Head of caudate nucleus (tissue), 42 donors: ENCODE results near the gene SPHKAP.

Experiments
- DNase-seq, 42 donors: peaks; one replicate each; pipeline versions ENCODE4 v3.0.0 to v3.0.0-alpha.2; 2020 to 2021; ENCODE audit warnings: mixed read lengths in 7 of 42
- intact Hi-C: fragments of 100-400 bp; cut with DNase I; formaldehyde crosslinking; loops from one replicate; pipeline ENCODE4 v1.15.0; 2022

The SPHKAP gene

DNA sequence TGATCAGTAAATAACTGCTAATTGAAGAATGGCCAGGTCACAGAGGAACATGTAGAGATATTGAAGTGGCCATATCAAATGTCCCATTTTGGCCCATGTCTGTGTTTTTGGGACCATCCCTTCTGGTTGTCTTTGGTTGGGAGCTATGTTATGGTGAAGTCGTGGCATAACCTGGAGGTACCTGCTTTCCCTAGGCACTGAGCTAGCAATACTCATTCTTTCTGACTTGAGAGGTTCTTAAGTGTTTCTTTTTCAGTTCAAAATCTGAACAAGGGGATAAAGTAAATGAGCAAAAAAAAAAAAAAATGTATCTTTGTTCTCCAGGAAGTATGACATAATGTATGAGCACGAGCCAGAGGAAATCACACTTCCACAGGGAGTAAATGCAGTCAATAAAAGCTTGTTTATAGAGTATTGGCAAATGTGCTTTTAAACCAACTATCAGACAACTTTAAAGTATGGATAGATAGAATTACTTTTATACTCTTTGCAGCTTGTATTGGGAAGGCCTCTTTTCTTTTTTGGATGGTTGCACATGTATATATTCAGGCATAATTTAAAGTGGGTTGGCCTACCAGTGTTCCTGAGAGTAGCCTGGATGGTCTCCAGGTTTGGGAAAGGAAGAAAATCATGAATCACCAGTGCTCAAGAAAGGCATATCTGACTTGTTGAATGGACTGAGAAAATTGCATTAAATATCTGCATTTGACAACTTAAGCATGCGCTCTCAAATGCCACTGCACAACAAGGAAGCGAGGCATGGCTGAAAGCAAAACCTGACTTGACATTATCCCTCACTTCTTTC, 125.0 kb downstream of the SPHKAP start:
- intact Hi-C loops, result no loop called here
- no peak for DNase-seq

DNA sequence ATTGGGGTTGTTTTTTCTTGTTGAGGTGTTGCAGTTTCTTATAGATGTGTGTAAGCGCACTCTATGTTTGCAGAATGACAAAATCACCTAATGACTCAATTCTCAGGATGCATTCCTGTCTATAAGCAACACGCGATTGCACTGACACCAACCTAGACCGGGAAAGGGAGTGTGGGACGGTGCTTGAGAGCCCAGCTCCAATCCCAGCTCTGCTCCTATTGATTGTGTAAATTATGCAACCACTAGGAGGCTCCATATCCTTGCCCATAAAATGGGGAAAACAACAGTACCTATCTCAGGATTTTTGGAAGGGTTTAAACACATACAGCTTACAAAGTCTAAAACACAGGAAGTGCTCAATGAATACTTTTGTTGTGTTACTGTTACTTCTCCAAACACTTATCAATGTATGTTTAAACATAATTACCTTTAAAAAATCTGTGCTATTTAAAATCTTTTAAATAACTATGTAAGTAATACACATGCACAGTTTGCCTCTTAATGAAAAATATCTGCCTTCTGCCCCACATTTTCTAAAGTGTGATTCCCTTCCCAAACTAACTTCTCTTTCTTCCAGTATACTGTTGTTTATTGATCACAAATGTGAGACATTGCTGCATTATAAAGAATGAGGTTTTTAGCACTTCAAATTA, 132.5 kb downstream of the SPHKAP start:
- DNase-seq, result peak in 29 of 42 donors; percentile 3 to 70 (median 22)

DNA sequence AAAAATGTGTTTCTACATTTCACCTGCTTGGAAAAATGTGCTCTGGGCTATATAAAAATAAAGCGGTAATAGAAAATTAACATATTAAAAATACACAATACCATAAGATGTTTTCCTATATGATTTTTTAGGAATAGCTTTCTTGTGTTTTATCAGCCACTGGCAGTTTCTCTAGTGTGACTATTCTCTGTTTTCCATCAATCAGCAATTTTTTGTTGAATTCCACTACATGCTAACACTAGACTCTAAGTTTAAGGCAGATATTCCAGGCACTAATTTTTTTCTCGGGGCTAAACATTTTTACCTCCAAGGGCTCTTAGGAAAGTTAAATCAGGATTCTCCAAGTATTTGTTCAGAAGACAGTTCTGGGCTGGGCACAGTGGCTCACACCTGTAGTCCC, 140.5 kb downstream of the SPHKAP start:
- intact Hi-C loops, result no loop called here

More for the DNA sequence above, 132.5 kb downstream of the SPHKAP start:
- intact Hi-C loops, result loop anchor here (5.0 kb wide), 1 partner anchor 608 kb away; no protein-coding TSS in a partner anchor

DNA sequence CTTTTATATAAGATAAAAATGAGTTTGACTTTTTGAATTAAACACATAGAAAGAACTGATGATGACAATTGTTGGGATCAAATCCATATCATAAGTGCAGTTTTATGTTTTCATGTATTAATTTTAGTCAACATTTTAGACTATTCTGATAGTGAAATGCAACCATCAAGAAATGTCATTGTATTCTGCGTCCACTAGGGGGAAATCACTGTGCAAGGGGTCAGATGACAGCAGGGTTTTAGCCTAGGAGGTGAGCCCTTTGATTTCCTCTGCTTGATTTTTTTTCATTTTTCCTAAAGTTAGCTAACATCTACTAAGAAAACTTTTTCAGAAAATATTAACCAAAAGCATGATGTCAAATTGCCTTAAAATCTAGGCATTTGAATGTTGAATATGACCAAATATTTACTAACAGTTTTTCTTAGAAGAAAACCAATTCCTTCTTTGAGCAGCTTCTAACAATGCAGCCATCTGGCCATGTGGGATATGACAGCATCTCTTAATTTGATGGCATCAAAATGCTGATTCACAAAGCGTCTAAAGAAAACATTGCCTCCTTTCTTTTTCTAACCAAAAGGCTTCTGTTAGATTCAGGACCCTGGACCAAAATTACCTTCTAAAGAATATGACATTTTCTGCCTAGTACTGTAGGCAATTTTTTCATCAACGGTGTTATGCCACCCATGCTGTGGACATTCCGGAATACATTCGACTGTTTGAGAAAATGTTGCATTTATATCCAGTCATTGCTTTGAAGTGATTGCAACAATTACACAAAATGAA, 141.5 kb downstream of the SPHKAP start:
- DNase-seq, result peak in 3 of 42 donors; percentile 14 to 33 (median 20)
- intact Hi-C loops, result no loop called here

More for the DNA sequence above, 140.5 kb downstream of the SPHKAP start:
- DNase-seq, result no peak

GRCh38 chr2:228038967-228039366, 142.5 kb downstream of the SPHKAP start:
- intact Hi-C loops, result no loop called here
- no peak for DNase-seq

- intact Hi-C loops, result no loop called here
- DNase-seq, result no peak
These were observed 143.6 kb downstream of the SPHKAP start for GRCh38 chr2:228037915-228038314.

DNA sequence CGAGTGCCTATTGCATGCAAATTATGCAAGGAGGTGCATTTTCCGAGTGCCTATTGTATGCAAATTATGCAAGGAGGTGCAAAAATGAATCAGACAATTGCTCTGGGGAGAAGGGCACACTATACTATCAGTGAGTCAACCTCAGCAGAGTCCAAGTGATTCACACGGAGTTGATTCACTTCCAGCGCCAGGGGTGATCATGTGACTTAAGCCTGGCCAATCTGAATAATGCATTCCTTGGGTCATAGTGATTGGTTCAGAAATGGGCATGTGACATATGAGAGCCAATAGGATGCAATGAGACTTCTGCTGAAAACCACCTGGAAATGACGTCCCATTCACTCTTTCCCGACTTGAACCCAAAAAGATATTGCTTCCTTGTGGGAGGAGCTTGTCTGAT, 157.9 kb downstream of the SPHKAP start:
- intact Hi-C loops, result no loop called here
- no peak for DNase-seq

- DNase-seq, result peak in 1 of 42 donors; percentile 17
- intact Hi-C loops, result no loop called here
These were observed 163.2 kb downstream of the SPHKAP start for GRCh38 chr2:228018311-228018710.

DNA sequence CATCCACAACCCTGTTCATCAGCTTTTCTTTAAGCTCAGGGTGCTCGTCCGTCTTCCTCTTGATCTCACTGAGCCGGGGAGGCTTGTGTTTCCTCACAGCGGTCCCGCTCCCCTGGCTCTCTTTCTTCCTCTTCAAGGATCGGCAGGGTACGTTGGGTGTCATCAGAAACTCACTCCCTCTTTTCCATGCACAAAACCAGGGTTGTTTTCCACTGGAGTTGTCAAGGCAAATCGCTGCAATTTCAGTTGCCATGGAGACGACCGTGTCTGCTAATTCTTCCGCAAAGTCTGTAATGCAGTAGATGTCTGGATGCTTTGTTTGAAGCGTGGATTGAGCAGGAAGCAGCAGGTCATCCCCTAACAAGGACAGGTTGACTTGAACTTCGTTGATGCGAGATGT, 163.7 kb downstream of the SPHKAP start:
- intact Hi-C loops, result no loop called here
- peak in 35 of 42 donors; percentile 7 to 69 (median 42) for DNase-seq

GRCh38 chr2:228016402-228016801, 165.1 kb downstream of the SPHKAP start:
- intact Hi-C loops, result no loop called here
- DNase-seq, result no peak

GRCh38 chr2:228015741-228016140, 165.7 kb downstream of the SPHKAP start:
- no peak for DNase-seq
- intact Hi-C loops, result no loop called here

DNA sequence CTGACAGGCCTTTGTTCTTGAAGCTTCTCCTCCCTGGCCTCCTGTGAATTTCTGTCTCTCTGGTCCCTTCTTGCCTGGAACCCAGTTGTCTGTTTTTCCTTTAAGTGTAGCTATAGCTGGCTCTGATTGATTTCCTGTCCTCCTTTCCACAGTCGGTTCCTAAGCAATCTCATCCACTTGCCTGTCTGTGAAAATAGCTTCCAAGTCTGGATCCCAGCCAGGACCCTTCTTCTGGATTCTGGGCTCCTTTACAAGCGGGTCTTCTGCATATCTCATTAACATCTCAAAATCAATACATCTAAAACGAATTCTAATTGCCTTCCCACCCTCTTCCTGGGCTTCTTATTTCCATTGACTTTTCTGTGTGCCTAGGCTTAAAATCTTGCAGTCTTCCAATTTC, 185.1 kb downstream of the SPHKAP start:
- no peak for DNase-seq
- intact Hi-C loops, result no loop called here

GRCh38 chr2:227990937-227991336, 190.6 kb downstream of the SPHKAP start:
- DNase-seq, result no peak
- intact Hi-C loops, result no loop called here

GRCh38 chr2:227973241-227973640, 208.2 kb downstream of the SPHKAP start:
- no peak for DNase-seq
- intact Hi-C loops, result no loop called here

GRCh38 chr2:227971619-227972230, 209.8 kb downstream of the SPHKAP start:
- no peak for DNase-seq
- intact Hi-C loops, result no loop called here

DNA sequence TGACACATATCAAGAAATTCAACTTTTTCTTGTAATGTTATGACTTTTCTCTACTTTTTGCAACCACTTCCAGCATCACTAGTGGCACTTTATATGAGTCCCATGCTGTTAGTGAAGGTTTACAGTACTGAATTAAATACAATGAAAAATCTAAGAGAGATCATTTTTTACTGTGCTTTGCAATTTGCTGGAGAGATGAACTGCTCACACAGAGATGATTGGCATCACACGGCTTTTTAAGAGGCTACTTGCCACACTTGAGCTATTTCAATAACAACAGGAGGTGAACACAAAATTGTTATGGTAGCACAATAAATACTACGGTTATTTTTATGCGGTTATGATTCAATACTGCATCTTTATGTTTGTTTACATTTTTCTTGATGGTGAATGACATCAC, 221.2 kb downstream of the SPHKAP start:
- intact Hi-C loops, result no loop called here
- no peak for DNase-seq

- intact Hi-C loops, result no loop called here
These were observed 238.5 kb downstream of the SPHKAP start for GRCh38 chr2:227942965-227943364.

DNA sequence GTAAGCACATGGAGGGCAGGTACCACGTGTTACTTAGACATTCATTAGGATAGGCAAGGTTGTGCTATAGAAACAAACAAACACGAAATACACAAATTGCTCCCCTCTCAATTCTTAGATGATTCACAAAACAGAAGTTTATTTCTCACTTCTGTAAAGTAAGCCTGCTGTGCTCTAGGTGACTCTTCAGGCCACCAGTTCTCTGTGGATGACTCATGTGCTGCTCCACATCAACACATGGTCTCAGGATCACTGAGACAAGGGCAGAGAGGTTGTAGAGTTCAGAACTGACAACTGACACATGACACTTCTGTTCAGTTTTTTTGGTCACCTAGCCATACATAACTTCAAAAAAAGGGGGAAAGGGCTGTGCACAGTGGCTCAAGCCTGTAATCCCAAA, 239.5 kb downstream of the SPHKAP start:
- no peak for DNase-seq
- intact Hi-C loops, result no loop called here

More at GRCh38 chr2:227942965-227943364, 238.5 kb downstream of the SPHKAP start:
- DNase-seq, result no peak
